A673 (cell line): Measurements from ENCODE around the gene LY6G5C.

Experiments used
- CTCF ChIP-seq: fragments of 300-800, 200-600 bp; sonication (generic); conservative IDR thresholded peaks from 2 replicates; pipeline ENCODE4 v1.5.1; 2017; ENCODE audit warnings: low read depth, mild to moderate bottlenecking, antibody characterized with exemption, low read length, moderate library complexity, mixed read lengths
- EZH2 ChIP-seq: fragments of 200-600 bp; sonication (generic); IDR thresholded peaks from 2 replicates; pipeline ENCODE4 v1.6.1; 2017; ENCODE audit warnings: borderline replicate concordance, low read depth, mild to moderate bottlenecking, mixed read lengths, antibody characterized with exemption, low read length; ENCODE audit not compliant: poor library complexity, severe bottlenecking

DNA sequence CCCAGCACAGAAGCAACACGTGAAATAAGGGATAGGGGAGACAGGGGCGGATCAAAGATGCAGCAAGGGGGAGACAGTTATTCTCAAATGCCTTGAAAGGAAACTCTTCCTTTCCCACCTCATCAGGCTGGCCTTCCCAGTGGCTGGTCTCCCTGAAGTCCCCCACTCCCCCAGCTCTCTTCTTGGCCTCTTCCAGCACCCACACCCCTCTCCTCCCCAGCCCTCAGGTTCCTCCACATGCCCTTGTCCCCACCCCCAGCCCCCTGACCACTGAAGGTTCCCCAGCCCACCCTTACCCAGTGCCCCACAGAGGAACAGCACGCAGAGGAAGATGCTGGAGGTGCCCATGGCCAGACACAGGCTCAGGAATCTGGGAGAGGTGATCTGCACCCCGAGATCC, 32.6 kb upstream of the LY6G5C start:
- TF ChIP-seq CTCF (no peak), EZH2 (no peak)
